GM23248 (cell line): Measurements from ENCODE around the gene TCL1A. TPM values are rescaled to one million over a fixed set of nuclear protein-coding genes. Genes with fewer than 3 reads are reported as not detected.

Experiments used
- DNase-seq: peaks from one replicate; pipeline ENCODE4 v3.0.0-alpha.2; 2015
- H2AFZ ChIP-seq: fragments of 200-600 bp; sonication (generic); 2 replicates; pipeline ENCODE4 v1.6.1; 2016; ENCODE audit warnings: antibody characterized with exemption
- H3F3A ChIP-seq: fragments of 200-600 bp; sonication (generic); 2 replicates; pipeline ENCODE4 v1.6.1; 2016; ENCODE audit warnings: mild to moderate bottlenecking, antibody characterized with exemption, mixed run types; ENCODE audit not compliant: insufficient read depth
- H3K27ac ChIP-seq: fragments of 200-600 bp; sonication (generic); 2 replicates; pipeline ENCODE4 v1.5.1; 2016; ENCODE audit warnings: mild to moderate bottlenecking
- H3K27me3 ChIP-seq: fragments of 200-600 bp; sonication (generic); replicated peaks from 2 replicates; pipeline ENCODE4 v1.6.1; 2016; ENCODE audit warnings: mild to moderate bottlenecking; ENCODE audit not compliant: insufficient read depth
- H3K36me3 ChIP-seq: fragments of 200-600 bp; sonication (generic); 2 replicates; pipeline ENCODE4 v1.6.1; 2016; ENCODE audit warnings: low read depth, mild to moderate bottlenecking
- H3K4me1 ChIP-seq: fragments of 200-600 bp; sonication (generic); 2 replicates; pipeline ENCODE4 v1.6.1; 2016; ENCODE audit warnings: mild to moderate bottlenecking; ENCODE audit not compliant: insufficient read depth
- H3K4me2 ChIP-seq: fragments of 200-600 bp; sonication (generic); one replicate; pipeline ENCODE4 v1.6.1; 2016; ENCODE audit warnings: mild to moderate bottlenecking; ENCODE audit not compliant: unreplicated experiment
- H3K4me3 ChIP-seq: fragments of 200-600 bp; sonication (generic); 2 replicates; pipeline ENCODE4 v1.5.1; 2016; ENCODE audit warnings: mild to moderate bottlenecking
- H3K79me2 ChIP-seq: fragments of 200-600 bp; sonication (generic); 2 replicates; pipeline ENCODE4 v1.6.1; 2016; ENCODE audit warnings: mild to moderate bottlenecking; ENCODE audit not compliant: insufficient read depth
- H3K9ac ChIP-seq: fragments of 200-600 bp; sonication (generic); 2 replicates; pipeline ENCODE4 v1.6.1; 2016; ENCODE audit warnings: mild to moderate bottlenecking
- H3K9me2 ChIP-seq: fragments of 200-600 bp; sonication (generic); 2 replicates; pipeline ENCODE4 v1.6.1; 2016; ENCODE audit warnings: mixed run types, mild to moderate bottlenecking, moderate library complexity; ENCODE audit not compliant: insufficient read depth
- H3K9me3 ChIP-seq: fragments of 200-600 bp; sonication (generic); one replicate; pipeline ENCODE4 v1.6.1; 2017; ENCODE audit warnings: low read depth
- H4K20me1 ChIP-seq: fragments of 200-600 bp; sonication (generic); 2 replicates; pipeline ENCODE4 v1.6.0; 2016; ENCODE audit not compliant: insufficient read depth
- EZH2 ChIP-seq: fragments of 200-600 bp; sonication (generic); IDR thresholded peaks from 2 replicates; pipeline ENCODE4 v1.6.1; 2018; ENCODE audit warnings: antibody characterized with exemption, mild to moderate bottlenecking; ENCODE audit not compliant: insufficient read depth, poor library complexity, severe bottlenecking
- EZH2phosphoT487 ChIP-seq: fragments of 200-600 bp; sonication (generic); IDR thresholded peaks from 2 replicates; pipeline ENCODE4 v1.6.1; 2018; ENCODE audit warnings: antibody characterized with exemption, moderate library complexity, mild to moderate bottlenecking, low read depth; ENCODE audit not compliant: insufficient read depth
- WGBS, 2 experiments: methylation state at CpG; one replicate each; pipeline ENCODE4 v1.1.6; 2015 to 2017; ENCODE audit warnings: low lambda C conversion rate in 2 of 2, low coverage in 1 of 2; ENCODE audit errors: missing lambda C conversion rate in 2 of 2; 5-methylcytosine and 5-hydroxymethylcytosine counted together
- in situ Hi-C: fragments of 300-500 bp; cut with MboI; formaldehyde crosslinking; loops from 2 replicates; pipeline ENCODE4 v1.15.0; 2020
- polyA plus RNA-seq: library from polyadenylated mRNA; unstranded; fragments of >200 nt; fragmentation: Nextera tagmentation; extraction: Ambion mirVana; gene quantifications from 2 replicates; pipeline ENCODE4 v1.2.1, GENCODE V29; 2016
- total RNA-seq: library from RNA; depleted of rRNA; stranded (reverse); fragments of >200 nt; shearing (Covaris generic); gene quantifications from 2 replicates; pipeline ENCODE4 v1.2.3, GENCODE V29; 2014

The TCL1A gene
- total and polyA plus RNA-seq, 2 experiments from 2014 or later: not detected

DNA sequence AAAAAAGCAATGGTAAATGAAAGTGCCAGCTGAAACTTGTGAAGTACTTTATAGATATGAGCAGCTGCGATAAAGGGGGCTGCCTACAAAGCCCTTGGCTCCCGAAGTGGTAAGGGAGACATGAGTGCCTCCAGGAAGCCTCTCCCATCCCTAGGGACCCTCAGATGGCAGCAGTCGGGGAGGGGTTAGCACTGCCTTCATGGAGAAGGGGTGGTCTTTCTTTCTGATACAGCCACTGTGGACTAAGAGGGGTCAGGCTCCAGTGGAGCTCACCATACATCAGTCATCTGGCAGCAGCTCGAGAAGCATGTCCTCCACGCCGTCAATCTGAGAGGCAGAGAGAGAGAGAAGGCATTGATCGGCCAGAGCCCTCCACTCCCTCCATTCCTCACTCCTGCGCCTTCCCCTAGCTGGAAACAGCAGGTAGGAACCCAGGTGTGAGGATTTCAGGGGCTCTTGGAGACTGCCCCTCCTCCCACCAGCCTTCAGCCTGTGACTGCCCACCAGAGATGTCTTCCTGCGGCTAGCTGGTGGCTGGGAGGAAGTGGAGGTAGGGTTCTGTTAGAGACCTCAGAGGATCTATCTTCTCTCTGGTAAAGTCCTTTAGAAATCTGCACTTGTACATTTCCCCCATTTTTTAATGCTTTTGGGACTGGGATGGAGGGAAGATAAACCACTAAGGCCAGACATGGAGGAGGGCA lies 2.3 kb downstream of the TCL1A start:
- no peak overlapping the region for H3K4me3 ChIP-seq
- no peaks in the 10 kb centered on the region for H3K36me3 ChIP-seq
- H3K9ac ChIP-seq: no peak overlapping the region
- no peak overlapping the region for H2AFZ ChIP-seq
- H3K27ac ChIP-seq: no peak overlapping the region
- no peak overlapping the region for H3K4me2 ChIP-seq
- 40 to 47% methylated on average over 9 of the region's 9 CpGs for WGBS, 2 experiments
- TF ChIP-seq EZH2 (no peak), EZH2phosphoT487 (no peak)
- no peaks in the 10 kb centered on the region for H3K9me3 ChIP-seq
- H3K27me3 ChIP-seq: peaks cover 8% of the 10 kb centered on the region; the same call in 1 of the 2 replicates
- H3F3A ChIP-seq: no peaks in the 10 kb centered on the region
- DNase-seq: no peak
- no peaks in the 10 kb centered on the region for H3K79me2 ChIP-seq
- H3K4me1 ChIP-seq: no peaks in the 10 kb centered on the region
- H4K20me1 ChIP-seq: no peaks in the 10 kb centered on the region
- in situ Hi-C loops: no loop called here
- no peaks in the 10 kb centered on the region for H3K9me2 ChIP-seq

DNA sequence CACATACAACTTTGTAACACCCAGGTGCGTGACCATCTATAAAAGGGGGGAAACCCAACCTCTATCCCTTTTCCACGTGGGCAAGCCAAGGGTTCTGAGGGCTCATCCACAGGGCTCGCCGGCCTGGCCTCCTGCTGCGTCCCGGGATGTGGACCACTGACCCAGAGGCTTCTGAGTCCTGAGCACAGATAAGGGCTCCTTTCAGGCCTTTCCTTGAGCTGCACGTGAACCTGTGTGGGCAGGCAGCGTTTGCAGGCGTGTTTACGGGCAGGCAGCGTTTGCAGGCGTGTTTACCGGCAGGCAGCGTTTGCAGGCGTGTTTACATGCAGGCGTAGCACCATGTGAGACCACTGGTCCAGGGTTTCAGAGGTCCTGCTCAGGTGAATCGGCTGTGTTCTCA lies 3.8 kb downstream of the TCL1A start:
- no peak overlapping the region for H3K9ac ChIP-seq
- in situ Hi-C loops: no loop called here
- no peaks in the 10 kb centered on the region for H3K79me2 ChIP-seq
- H3F3A ChIP-seq: no peaks in the 10 kb centered on the region
- peaks cover 4% of the 10 kb centered on the region; the same call in 1 of the 2 replicates for H3K27me3 ChIP-seq
- H3K36me3 ChIP-seq: no peaks in the 10 kb centered on the region
- H4K20me1 ChIP-seq: no peaks in the 10 kb centered on the region
- H2AFZ ChIP-seq: no peak overlapping the region
- TF ChIP-seq EZH2: no peak
- TF ChIP-seq EZH2phosphoT487: no peak
- DNase-seq: no peak
- no peaks in the 10 kb centered on the region for H3K9me3 ChIP-seq
- no peak overlapping the region for H3K27ac ChIP-seq
- no peaks in the 10 kb centered on the region for H3K9me2 ChIP-seq
- H3K4me3 ChIP-seq: no peak overlapping the region
- 59 to 60% methylated on average over 17 of the region's 17 CpGs for WGBS, 2 experiments
- no peak overlapping the region for H3K4me2 ChIP-seq
- no peaks in the 10 kb centered on the region for H3K4me1 ChIP-seq

DNA sequence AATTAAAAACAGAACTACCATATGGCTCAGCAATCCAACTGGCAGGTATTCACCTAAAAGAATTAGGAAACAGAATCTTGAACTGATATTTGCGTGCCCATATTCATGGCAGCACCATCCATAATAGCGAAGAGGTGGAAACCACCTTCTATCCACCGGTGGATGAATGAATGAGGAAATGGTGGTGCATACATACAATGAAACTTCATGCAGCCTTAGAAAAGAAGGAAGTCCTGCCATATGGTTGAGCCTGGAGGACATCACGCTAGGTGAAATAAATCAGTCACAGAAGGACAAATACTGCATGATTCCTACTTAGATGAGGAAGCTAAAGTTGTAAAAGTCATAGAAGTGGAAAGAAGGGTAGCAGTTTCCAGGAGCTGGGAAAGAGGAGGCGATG lies 6.6 kb downstream of the TCL1A start:
- H3K79me2 ChIP-seq: no peaks in the 10 kb centered on the region
- H4K20me1 ChIP-seq: no peaks in the 10 kb centered on the region
- no peak overlapping the region for H3K4me3 ChIP-seq
- no peaks in the 10 kb centered on the region for H3K36me3 ChIP-seq
- WGBS, 2 experiments: 53 to 64% methylated on average over 5 of the region's 5 CpGs
- H3K4me1 ChIP-seq: no peaks in the 10 kb centered on the region
- in situ Hi-C loops: no loop called here
- H3K9me3 ChIP-seq: no peaks in the 10 kb centered on the region
- no peak for DNase-seq
- no peak overlapping the region for H2AFZ ChIP-seq
- no peak overlapping the region for H3K9ac ChIP-seq
- H3K27me3 ChIP-seq: peaks cover 8% of the 10 kb centered on the region; the same call in 1 of the 2 replicates
- no peak overlapping the region for H3K27ac ChIP-seq
- TF ChIP-seq EZH2 (no peak), EZH2phosphoT487 (no peak)
- no peak overlapping the region for H3K4me2 ChIP-seq
- H3K9me2 ChIP-seq: no peaks in the 10 kb centered on the region
- H3F3A ChIP-seq: no peaks in the 10 kb centered on the region

DNA sequence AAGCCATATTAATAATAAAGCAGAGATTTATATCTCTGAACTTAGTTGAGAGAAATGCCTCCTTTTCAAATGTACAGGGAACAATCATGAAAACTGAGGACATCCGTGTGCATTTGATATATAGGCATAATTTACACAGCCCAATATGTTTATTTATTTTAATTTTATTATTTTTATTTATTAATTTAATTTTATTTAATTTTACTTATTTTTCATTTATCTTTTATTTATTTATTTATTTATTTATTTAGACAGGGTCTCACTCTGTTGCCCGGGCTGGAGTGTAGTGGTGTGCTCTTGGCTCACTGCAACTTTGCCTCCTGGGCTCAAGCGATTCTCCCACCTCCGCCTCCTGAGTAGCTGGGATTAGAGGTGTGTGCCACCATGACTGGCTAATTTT lies 8.4 kb downstream of the TCL1A start:
- Histone ChIP-seq H3F3A (no peaks in the 10 kb centered on the region), H3K4me1 (no peaks in the 10 kb centered on the region), H3K9me3 (no peaks in the 10 kb centered on the region), H3K27ac (no peak overlapping the region), H4K20me1 (no peaks in the 10 kb centered on the region), H2AFZ (no peak overlapping the region), H3K27me3 (peaks cover 8% of the 10 kb centered on the region; the same call in 1 of the 2 replicates), H3K9me2 (no peaks in the 10 kb centered on the region), H3K9ac (no peak overlapping the region), H3K36me3 (no peaks in the 10 kb centered on the region), H3K79me2 (no peaks in the 10 kb centered on the region), H3K4me2 (no peak overlapping the region), H3K4me3 (no peak overlapping the region)
- WGBS, 2 experiments: 63 to 66% methylated on average over 4 of the region's 4 CpGs
- DNase-seq: no peak
- TF ChIP-seq EZH2: no peak
- no peak for TF ChIP-seq EZH2phosphoT487
- in situ Hi-C loops: no loop called here

GRCh38 chr14:95703805-95704204 lies 10.1 kb downstream of the TCL1A start:
- H3K4me1 ChIP-seq: no peaks in the 10 kb centered on the region
- no peak overlapping the region for H2AFZ ChIP-seq
- TF ChIP-seq EZH2phosphoT487 (no peak), EZH2 (no peak)
- no peak overlapping the region for H3K4me2 ChIP-seq
- H3K36me3 ChIP-seq: no peaks in the 10 kb centered on the region
- H3K9me3 ChIP-seq: no peaks in the 10 kb centered on the region
- no peak overlapping the region for H3K9ac ChIP-seq
- H3F3A ChIP-seq: no peaks in the 10 kb centered on the region
- H3K9me2 ChIP-seq: no peaks in the 10 kb centered on the region
- H3K79me2 ChIP-seq: no peaks in the 10 kb centered on the region
- 29 to 37% methylated on average over 3 of the region's 3 CpGs for WGBS, 2 experiments
- no peaks in the 10 kb centered on the region for H4K20me1 ChIP-seq
- H3K4me3 ChIP-seq: no peak overlapping the region
- DNase-seq: no peak
- in situ Hi-C loops: no loop called here
- no peak overlapping the region for H3K27ac ChIP-seq
- peaks cover 8% of the 10 kb centered on the region; the same call in 1 of the 2 replicates for H3K27me3 ChIP-seq
